Neural crest cell (in vitro differentiated cells): ENCODE measurements around the gene JADE2. TPM values are rescaled to one million over a fixed set of nuclear protein-coding genes. Genes with fewer than 3 reads are reported as not detected.

Experiments used
- DNase-seq: peaks from one replicate; pipeline ENCODE4 v3.0.0; 2021; ENCODE audit warnings: low read depth, mixed read lengths, low spot score
- H3K27ac Mint-ChIP-seq: one replicate; pipeline ENCODE4 v1.8.0; 2021; ENCODE audit warnings: mild to moderate bottlenecking, mixed read lengths; ENCODE audit not compliant: unreplicated experiment
- H3K27me3 Mint-ChIP-seq: 2 replicates; pipeline ENCODE4 v1.8.0; 2021; ENCODE audit warnings: low read depth, mild to moderate bottlenecking, mixed read lengths
- H3K36me3 Mint-ChIP-seq: 2 replicates; pipeline ENCODE4 v1.8.0; 2021; ENCODE audit warnings: low read depth, mild to moderate bottlenecking, mixed read lengths
- H3K4me1 Mint-ChIP-seq: 2 replicates; pipeline ENCODE4 v1.8.0; 2021; ENCODE audit warnings: mixed read lengths
- H3K4me3 Mint-ChIP-seq: one replicate; pipeline ENCODE4 v1.8.0; 2021; ENCODE audit warnings: mild to moderate bottlenecking, mixed read lengths
- H3K9me3 Mint-ChIP-seq: 2 replicates; pipeline ENCODE4 v1.8.0; 2021; ENCODE audit warnings: mixed read lengths
- total RNA-seq: library from RNA; stranded (reverse); gene quantifications from 2 replicates; pipeline ENCODE4 v1.2.1, GENCODE V29; 2021
- TF ChIP-seq, protein P1 (sequence below): fragments of 200-600 bp; sonication (generic); conservative IDR thresholded peaks from 2 replicates; pipeline ENCODE4 v1.5.0; 2021; ENCODE audit warnings: antibody characterized with exemption, mild to moderate bottlenecking

Gene JADE2
- total RNA-seq, 1 donor from 2014 or later, result 2.1 TPM

DNA sequence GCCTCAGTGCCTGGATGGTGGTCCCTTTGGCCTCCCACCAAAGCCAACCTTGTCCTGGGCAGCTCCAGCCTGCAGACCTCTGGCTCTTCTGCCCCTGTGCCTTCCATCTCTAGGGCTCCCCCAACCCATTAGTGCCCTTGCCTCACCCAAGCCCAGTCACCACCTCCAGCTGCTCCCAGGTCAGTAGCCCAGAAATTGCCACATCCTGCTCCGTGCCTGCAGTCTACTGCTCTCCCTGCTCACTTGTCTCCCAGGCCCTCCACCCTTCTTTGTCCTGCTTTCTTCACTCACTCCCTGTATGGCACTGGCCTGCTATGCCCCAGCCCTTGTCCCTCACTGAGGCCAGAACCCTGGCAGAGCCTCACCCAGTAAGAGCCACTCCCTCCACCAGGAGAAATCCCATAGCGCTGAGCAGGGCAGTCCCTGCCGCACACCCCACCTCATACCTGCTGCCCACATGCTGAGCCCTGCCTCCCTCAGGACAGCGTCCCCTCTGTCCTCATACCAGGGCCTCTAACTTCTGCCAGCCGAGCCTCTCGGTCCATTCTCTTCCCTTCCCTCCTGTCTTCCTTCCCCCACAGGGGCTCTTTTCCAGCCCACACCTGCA, 44.4 kb downstream of the JADE2 start:
- Mint-ChIP-seq H3K27me3 (no peaks in the 10 kb centered on the region), H3K36me3 (no peaks in the 10 kb centered on the region), H3K4me3 (no peak overlapping the region), H3K9me3 (no peaks in the 10 kb centered on the region), H3K4me1 (peaks cover 24% of the 10 kb centered on the region), H3K27ac (peak overlapping the region; percentile 93)
- DNase-seq, result no peak
- TF ChIP-seq, protein P1, sequence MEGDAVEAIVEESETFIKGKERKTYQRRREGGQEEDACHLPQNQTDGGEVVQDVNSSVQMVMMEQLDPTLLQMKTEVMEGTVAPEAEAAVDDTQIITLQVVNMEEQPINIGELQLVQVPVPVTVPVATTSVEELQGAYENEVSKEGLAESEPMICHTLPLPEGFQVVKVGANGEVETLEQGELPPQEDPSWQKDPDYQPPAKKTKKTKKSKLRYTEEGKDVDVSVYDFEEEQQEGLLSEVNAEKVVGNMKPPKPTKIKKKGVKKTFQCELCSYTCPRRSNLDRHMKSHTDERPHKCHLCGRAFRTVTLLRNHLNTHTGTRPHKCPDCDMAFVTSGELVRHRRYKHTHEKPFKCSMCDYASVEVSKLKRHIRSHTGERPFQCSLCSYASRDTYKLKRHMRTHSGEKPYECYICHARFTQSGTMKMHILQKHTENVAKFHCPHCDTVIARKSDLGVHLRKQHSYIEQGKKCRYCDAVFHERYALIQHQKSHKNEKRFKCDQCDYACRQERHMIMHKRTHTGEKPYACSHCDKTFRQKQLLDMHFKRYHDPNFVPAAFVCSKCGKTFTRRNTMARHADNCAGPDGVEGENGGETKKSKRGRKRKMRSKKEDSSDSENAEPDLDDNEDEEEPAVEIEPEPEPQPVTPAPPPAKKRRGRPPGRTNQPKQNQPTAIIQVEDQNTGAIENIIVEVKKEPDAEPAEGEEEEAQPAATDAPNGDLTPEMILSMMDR, result no peak

DNA sequence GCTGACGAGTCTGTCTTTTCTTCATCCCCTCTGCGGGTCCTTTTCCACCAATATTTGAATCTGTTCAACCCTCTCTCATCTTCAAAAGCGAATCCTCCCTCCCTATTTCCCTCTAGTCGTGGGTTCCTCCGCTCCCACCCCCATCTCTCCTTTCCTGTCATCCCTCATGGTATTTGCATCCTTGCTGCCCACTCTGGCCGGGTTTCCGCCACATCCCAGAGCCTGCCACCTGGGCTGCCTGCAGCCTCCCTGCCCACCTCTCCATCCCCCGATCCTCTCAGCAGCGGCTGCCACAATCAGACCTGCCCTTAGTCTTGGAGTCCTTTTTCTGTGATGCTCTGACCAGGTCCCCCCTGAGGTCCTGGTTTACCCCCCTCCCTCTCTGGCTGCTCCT, 44.9 kb downstream of the JADE2 start:
- H3K4me1 Mint-ChIP-seq, result peaks cover 24% of the 10 kb centered on the region
- H3K27ac Mint-ChIP-seq, result peak overlapping the region; percentile 93
- no peak overlapping the region for H3K4me3 Mint-ChIP-seq
- no peaks in the 10 kb centered on the region for H3K27me3 Mint-ChIP-seq
- TF ChIP-seq, protein P1, result no peak
- DNase-seq, result no peak
- no peaks in the 10 kb centered on the region for H3K36me3 Mint-ChIP-seq
- no peaks in the 10 kb centered on the region for H3K9me3 Mint-ChIP-seq

DNA sequence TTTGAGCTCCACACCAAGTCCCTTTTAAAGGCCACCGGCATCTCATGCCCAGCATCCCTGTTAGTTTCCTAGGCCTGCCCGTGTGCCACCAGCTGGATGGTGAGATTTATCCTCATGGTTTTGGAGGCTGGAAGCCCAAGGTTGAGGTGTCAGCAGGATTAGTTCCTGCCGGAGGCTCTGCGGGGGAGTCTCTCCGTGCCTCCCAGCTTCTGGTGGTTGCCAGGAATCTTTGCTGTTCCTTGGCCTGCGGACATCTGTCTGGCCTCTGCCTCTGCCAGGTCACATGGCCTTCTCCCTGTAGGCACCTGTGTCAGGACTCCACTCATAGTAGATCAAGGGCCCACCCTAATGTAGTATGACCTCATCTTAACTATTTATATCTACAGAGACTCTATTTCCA, 45.4 kb downstream of the JADE2 start:
- Mint-ChIP-seq H3K4me1 (peaks cover 24% of the 10 kb centered on the region), H3K27me3 (no peaks in the 10 kb centered on the region), H3K4me3 (no peak overlapping the region), H3K36me3 (no peaks in the 10 kb centered on the region), H3K27ac (no peak overlapping the region), H3K9me3 (no peaks in the 10 kb centered on the region)
- TF ChIP-seq, protein P1, result no peak
- DNase-seq, result no peak

DNA sequence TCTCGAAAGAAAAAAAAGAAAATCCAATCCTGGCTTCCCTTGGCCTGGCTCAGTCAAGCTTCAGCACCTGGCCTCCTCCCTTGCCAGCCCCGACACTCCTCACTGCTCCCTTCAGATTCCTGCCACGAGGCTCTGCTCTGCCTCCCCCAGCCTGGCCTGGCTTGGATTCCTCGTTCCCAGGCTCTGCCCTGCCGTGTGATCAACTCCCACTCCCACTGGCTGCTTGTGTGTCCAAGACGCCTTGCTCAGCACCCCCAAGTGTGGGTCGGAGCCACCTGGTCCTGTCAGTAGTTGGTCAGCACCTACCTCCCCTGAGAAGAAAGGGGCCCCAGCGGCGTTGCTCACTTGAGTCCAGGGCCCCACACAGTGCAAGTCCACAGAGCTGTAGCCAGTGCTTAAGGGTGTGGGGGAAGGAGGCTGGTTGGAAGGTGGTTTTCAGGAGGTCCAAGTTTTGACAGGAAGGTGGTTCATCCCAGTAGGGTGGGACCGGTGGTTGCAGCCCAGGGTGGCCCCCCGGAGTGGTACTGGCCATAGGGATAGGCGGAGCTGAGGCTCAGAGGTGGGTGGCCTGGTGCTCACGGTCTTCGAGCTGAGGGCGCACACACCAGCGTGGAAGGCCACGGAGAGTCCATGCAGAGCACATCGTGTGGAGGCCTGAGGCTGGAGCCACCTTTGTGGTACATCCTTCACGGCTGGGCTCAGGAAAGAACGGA, 46.4 kb downstream of the JADE2 start:
- no peak overlapping the region for H3K4me3 Mint-ChIP-seq
- peaks cover 24% of the 10 kb centered on the region for H3K4me1 Mint-ChIP-seq
- H3K9me3 Mint-ChIP-seq, result no peaks in the 10 kb centered on the region
- no peak overlapping the region for H3K27ac Mint-ChIP-seq
- H3K36me3 Mint-ChIP-seq, result no peaks in the 10 kb centered on the region
- no peaks in the 10 kb centered on the region for H3K27me3 Mint-ChIP-seq
- no peak for DNase-seq
- TF ChIP-seq, protein P1, result no peak

DNA sequence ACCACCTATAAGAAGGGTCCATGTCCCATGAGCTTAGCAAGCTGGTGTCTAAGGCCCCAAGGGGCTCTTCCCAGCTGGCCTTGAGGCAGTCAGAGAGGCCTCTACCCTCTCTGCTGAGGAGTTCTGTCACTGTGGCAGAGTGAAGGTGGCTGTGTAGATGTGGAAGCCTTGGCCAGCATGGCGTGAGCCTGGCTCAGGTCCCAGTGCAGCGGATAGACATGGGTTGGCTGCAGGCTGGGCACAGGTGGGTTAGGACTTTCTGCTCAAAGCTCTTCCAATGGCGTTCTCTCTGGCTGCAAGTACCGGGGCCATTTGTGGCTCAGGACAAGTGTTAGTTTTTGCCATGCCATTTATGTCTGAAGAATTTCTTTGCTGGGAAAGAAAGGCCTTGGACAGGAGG, 47.3 kb downstream of the JADE2 start:
- TF ChIP-seq, protein P1, result no peak
- DNase-seq, result no peak
- Mint-ChIP-seq H3K9me3 (no peaks in the 10 kb centered on the region), H3K4me3 (no peak overlapping the region), H3K27ac (no peak overlapping the region), H3K36me3 (no peaks in the 10 kb centered on the region), H3K27me3 (no peaks in the 10 kb centered on the region), H3K4me1 (peaks cover 27% of the 10 kb centered on the region)
